Renal pelvis (tissue), 4 donors: ENCODE results near the gene HPCA. TPM values are rescaled to one million over a fixed set of nuclear protein-coding genes. Genes with fewer than 3 reads are reported as not detected.

Experiments
- DNase-seq: peaks from one replicate; pipeline ENCODE4 v3.0.0-alpha.2; 2013
- polyA plus RNA-seq, 3 donors: library from polyadenylated mRNA; unstranded; fragments of 120-200 nt; gene quantifications; one replicate each; pipeline ENCODE4 v1.2.1, GENCODE V29; 2013; ENCODE audit not compliant: insufficient read length in 3 of 3

HPCA gene
- polyA plus RNA-seq, 3 donors: 0.15 to 1.4 (median 0.62) TPM

- no peak for DNase-seq
These were observed 45.5 kb downstream of the HPCA start for GRCh38 chr1:32931760-32932159.

DNA sequence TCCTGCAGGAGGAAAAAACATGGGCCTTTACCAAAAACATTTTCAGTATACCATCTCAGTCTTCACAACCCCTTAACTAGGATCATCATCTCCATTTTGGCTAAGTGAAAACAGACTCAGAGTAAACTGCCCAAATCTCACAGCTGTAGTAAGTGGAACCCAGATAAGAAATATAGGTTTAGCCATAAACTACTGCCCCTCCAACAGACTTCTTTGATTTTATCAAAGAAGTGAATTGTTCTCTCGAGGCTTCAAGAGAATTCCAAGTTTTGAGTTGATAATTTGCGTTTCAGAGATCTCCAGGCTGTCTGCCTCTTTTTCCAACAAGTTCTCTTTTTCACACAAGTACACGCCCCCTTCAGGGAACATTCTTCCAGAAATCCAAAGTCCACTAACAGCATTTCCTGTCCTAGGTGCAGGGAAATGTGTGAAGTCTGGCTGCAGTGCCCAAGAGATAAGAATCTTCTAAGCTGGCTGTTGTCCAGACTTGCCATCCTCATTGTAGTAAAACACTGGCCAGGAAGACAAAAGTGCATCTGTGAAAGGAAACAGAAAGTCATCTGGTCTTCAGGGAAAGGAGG lies 47.5 kb downstream of the HPCA start:
- no peak for DNase-seq

DNA sequence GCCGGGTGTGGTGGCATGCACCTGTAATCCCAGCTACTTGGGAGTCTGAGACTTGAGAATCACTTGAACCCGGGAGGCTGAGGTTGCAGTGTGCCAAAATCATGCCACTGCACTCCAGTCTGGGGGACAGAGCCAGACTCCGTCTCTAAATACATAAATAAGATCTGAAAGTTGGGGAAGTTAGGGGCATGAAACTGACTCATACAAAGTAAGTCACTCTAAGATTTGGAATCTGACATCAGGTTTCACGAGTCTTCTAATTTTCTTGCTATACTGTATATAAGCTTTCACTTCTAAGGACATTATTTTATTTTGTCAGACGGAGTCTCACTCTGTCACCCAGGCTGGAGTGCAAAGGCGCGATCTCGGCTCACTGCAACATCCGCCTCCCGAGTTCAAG lies 48.2 kb downstream of the HPCA start:
- DNase-seq: no peak

- no peak for DNase-seq
These were observed 50.8 kb downstream of the HPCA start for GRCh38 chr1:32937061-32937460.

DNA sequence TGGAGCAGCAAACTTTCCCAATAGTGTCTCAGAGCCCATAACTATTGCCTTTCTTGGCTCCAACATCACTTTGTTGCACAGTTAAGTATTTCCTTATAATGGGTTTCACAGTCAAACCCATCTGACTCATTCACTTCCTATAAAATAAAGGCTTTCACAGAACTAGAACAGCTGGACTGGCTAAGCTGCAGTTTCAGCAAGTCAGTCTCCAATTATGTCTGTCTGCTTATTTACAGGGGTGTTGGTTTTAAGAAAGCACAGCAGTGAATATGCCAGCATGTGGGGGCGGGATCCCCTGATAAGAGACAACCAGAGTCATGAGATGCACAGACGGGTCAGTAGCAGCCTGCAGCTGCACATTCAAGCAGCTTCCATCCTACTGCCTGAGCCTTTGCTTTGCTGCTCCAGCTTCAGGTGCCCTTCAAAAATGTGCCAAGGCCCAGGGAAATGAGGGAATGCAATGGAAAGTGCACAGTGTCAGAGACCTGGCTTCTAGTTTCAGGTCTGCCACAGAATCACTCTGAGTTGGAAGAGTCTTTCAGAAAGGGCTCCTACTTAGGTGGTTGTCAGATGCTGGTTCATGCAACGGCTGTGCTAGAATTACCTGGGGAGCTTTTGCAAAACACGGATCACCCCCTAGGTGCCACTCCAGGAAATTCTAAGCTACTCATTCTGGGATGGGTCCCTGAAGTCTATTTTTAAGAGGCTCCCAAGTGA lies 53.5 kb downstream of the HPCA start:
- no peak for DNase-seq

DNA sequence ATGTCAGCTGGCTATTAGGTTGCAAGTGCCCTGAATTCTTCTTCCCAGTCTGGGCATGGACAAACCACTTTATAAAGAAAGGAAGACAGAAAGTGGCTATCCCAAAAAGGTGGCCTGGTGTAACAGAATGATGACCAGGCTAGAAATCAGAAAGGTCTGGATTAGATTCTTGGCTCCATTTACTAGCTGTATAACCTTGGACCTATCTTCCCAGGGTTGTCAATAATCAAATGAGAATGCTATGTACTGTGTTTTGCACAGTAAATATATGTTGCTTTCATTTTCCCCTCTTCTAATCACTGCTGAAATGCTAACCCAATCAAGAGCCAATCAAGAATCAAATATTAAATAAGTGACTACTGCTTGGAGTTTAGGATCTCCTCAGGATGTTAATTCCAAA lies 57.9 kb downstream of the HPCA start:
- DNase-seq: no peak

Other genes starting within 250 kb of the HPCA start
- gene ZBTB8OS, start 235.9 kb upstream of the HPCA start, polyA plus RNA-seq: 10 to 100 TPM; 36.1 to 42.6 (median 36.7) TPM
- 100 to 1,000 TPM; 308 to 325 (median 312) TPM for gene RBBP4, start 235.3 kb upstream of the HPCA start, polyA plus RNA-seq
- 1 to 10 TPM; 1.3 to 1.9 (median 1.7) TPM for gene SYNC, start 183.7 kb upstream of the HPCA start, polyA plus RNA-seq
- 10 to 100 TPM; 55.7 to 65.3 (median 62.2) TPM for gene YARS1, start 69.1 kb upstream of the HPCA start, polyA plus RNA-seq
- gene S100PBP, start 68.8 kb upstream of the HPCA start, polyA plus RNA-seq: 10 to 100 TPM; 24.6 to 43.0 (median 42.1) TPM
- gene FNDC5, start 15.6 kb upstream of the HPCA start, polyA plus RNA-seq: 10 to 100 TPM; 44.2 to 54.0 (median 52.3) TPM
- gene TMEM54, start 14.9 kb downstream of the HPCA start, polyA plus RNA-seq: 10 to 100 TPM in 1 of 3 donors, 1 to 10 TPM in 2; 7.2 to 10.1 (median 7.4) TPM
- gene RNF19B, start 78.3 kb downstream of the HPCA start, polyA plus RNA-seq: 10 to 100 TPM; 17.7 to 19.9 (median 18.5) TPM
- 100 to 1,000 TPM; 206 to 247 (median 241) TPM for gene AK2, start 150.4 kb downstream of the HPCA start, polyA plus RNA-seq
- 10 to 100 TPM in 1 of 3 donors, 1 to 10 TPM in 2; 7.3 to 10.8 (median 9.9) TPM for gene AZIN2, start 194.7 kb downstream of the HPCA start, polyA plus RNA-seq